SK-N-SH (cell line): Measurements from ENCODE around the gene TLR4. TPM values are rescaled to one million over a fixed set of nuclear protein-coding genes. Genes with fewer than 3 reads are reported as not detected.

Experiments
- CTCF ChIA-PET: fragments of 300-600, 350-600 bp; formaldehyde crosslinking; extraction: SDS; loops from one replicate; lab custom pipeline; 2021; lab: Yijun Ruan, JAX
- POLR2A ChIA-PET: fragments of 350-600 bp; sonication (Branson Sonifier 250); formaldehyde crosslinking; extraction: SDS; loops from one replicate; lab custom pipeline; 2020; ENCODE audit warnings: antibody characterized with exemption, inconsistent platforms; lab: Yijun Ruan, JAX
- DNase-seq: peaks from one replicate; pipeline ENCODE4 v3.0.0; 2012
- H2AFZ ChIP-seq: fragments of 200-600 bp; sonication (generic); 2 replicates; pipeline ENCODE4 v1.8.1; 2016; ENCODE audit warnings: antibody characterized with exemption, mild to moderate bottlenecking, low read depth
- H3F3A ChIP-seq: fragments of 200-600 bp; sonication (generic); replicated peaks from 2 replicates; pipeline ENCODE3; 2016; ENCODE audit warnings: antibody characterized with exemption, mild to moderate bottlenecking; ENCODE audit not compliant: insufficient read depth
- H3K27ac ChIP-seq, 2 experiments: fragments of 200-500 bp in 1 of 2; fragments of 200-600 bp in 1 of 2; sonication (Bioruptor generic) in 1 of 2; sonication (generic), shearing (Covaris generic) in 1 of 2; 2 replicates each; pipeline versions ENCODE4 v1.5.1 to v1.6.1; 2014 to 2016; ENCODE audit warnings: low read depth in 2 of 2, inconsistent platforms in 1 of 2, low read length in 1 of 2, mild to moderate bottlenecking in 1 of 2, mixed read lengths in 1 of 2
- H3K27me3 ChIP-seq: fragments of 200-600 bp; sonication (generic), shearing (Covaris generic); 2 replicates; pipeline ENCODE4 v1.6.1; 2016; ENCODE audit warnings: mixed run types; ENCODE audit not compliant: insufficient read depth
- H3K36me3 ChIP-seq, 2 experiments: fragments of 200-500 bp in 1 of 2; fragments of 200-600 bp in 1 of 2; sonication (Bioruptor generic) in 1 of 2; sonication (generic) in 1 of 2; replicated peaks in 1 of 2; 2 replicates each; pipeline versions ENCODE3 to v1.5.1; 2014 to 2016; ENCODE audit warnings: low read length in 1 of 2, mild to moderate bottlenecking in 1 of 2; ENCODE audit not compliant: insufficient read depth in 2 of 2, control insufficient read depth in 1 of 2
- H3K4me1 ChIP-seq, 2 experiments: fragments of 200-500 bp in 1 of 2; fragments of 200-600 bp in 1 of 2; sonication (Bioruptor generic) in 1 of 2; sonication (generic), shearing (Covaris generic) in 1 of 2; 2 replicates each; pipeline versions ENCODE4 v1.5.1 to v1.6.1; 2014 to 2016; ENCODE audit warnings: low read depth in 1 of 2, low read length in 1 of 2, mixed run types in 1 of 2; ENCODE audit not compliant: insufficient read depth in 2 of 2, control insufficient read depth in 1 of 2
- H3K4me2 ChIP-seq: fragments of 200-600 bp; sonication (generic), shearing (Covaris generic); 2 replicates; pipeline ENCODE4 v1.6.1; 2017; ENCODE audit warnings: mixed run types
- H3K4me3 ChIP-seq, 2 experiments: fragments of 200-500 bp in 1 of 2; fragments of 200-600 bp in 1 of 2; sonication (Bioruptor generic) in 1 of 2; sonication (generic), shearing (Covaris generic) in 1 of 2; 2 replicates each; pipeline versions ENCODE4 v1.5.1 to v1.8.1; 2014 to 2016; ENCODE audit warnings: low read depth in 2 of 2, inconsistent platforms in 1 of 2, low read length in 1 of 2, mild to moderate bottlenecking in 1 of 2, mixed read lengths in 1 of 2, moderate library complexity in 1 of 2
- H3K79me2 ChIP-seq: fragments of 200-600 bp; sonication (generic); 2 replicates; pipeline ENCODE4 v1.8.1; 2017; ENCODE audit warnings: mild to moderate bottlenecking; ENCODE audit not compliant: insufficient read depth
- H3K9ac ChIP-seq: fragments of 200-600 bp; sonication (generic); 2 replicates; pipeline ENCODE4 v1.6.1; 2017; ENCODE audit warnings: mixed run types
- H3K9me2 ChIP-seq: fragments of 200-600 bp; sonication (generic); 2 replicates; pipeline ENCODE4 v1.6.1; 2017; ENCODE audit warnings: mixed run types
- H3K9me3 ChIP-seq: fragments of 200-600 bp; sonication (generic); 2 replicates; pipeline ENCODE4 v1.6.1; 2017; ENCODE audit warnings: mixed run types, mild to moderate bottlenecking, moderate library complexity
- H4K20me1 ChIP-seq: fragments of 200-600 bp; sonication (generic); 2 replicates; pipeline ENCODE4 v1.6.1; 2017; ENCODE audit warnings: mild to moderate bottlenecking, mixed run types; ENCODE audit not compliant: insufficient read depth
- CHD2 ChIP-seq: fragments of 150-350 bp; IDR thresholded peaks from 2 replicates; pipeline ENCODE4 v1.6.1; 2018; ENCODE audit warnings: low read length; ENCODE audit not compliant: partially characterized antibody
- CTCF ChIP-seq: fragments of 200-600 bp; sonication (generic); IDR thresholded peaks from 2 replicates; pipeline ENCODE4 v1.6.1; 2017; ENCODE audit warnings: antibody characterized with exemption, mild to moderate bottlenecking, moderate library complexity
- EP300 ChIP-seq, 2 experiments: IDR thresholded peaks; 2 replicates each; pipeline versions ENCODE4 v1.4.0 to v1.6.1; 2012; ENCODE audit warnings: borderline replicate concordance in 1 of 2, low read depth in 1 of 2, low read length in 1 of 2
- EZH2phosphoT487 ChIP-seq: fragments of 200-600 bp; sonication (generic); IDR thresholded peaks from 2 replicates; pipeline ENCODE4 v1.6.1; 2017; ENCODE audit warnings: low read depth, mixed run types, mild to moderate bottlenecking, antibody characterized with exemption, moderate library complexity, borderline replicate concordance
- FOSL2 ChIP-seq: IDR thresholded peaks from 2 replicates; pipeline ENCODE4 v1.4.0; 2012; ENCODE audit warnings: low read depth, mild to moderate bottlenecking, moderate library complexity, borderline replicate concordance
- FOXJ3 ChIP-seq: sonication (generic); formaldehyde crosslinking; IDR thresholded peaks from 2 replicates; pipeline ENCODE4 v1.5.1; 2020; ENCODE audit warnings: mild to moderate bottlenecking, missing genetic modification reagents
- FOXM1 ChIP-seq: IDR thresholded peaks from 2 replicates; pipeline ENCODE4 v1.4.0; 2012; ENCODE audit warnings: low read depth, mild to moderate bottlenecking
- GATA2 ChIP-seq: sonication (generic); formaldehyde crosslinking; IDR thresholded peaks from 2 replicates; pipeline ENCODE4 v1.5.0; 2020; ENCODE audit warnings: mild to moderate bottlenecking, missing genetic modification reagents
- IRF3 ChIP-seq: fragments of 150-350 bp; IDR thresholded peaks from 2 replicates; pipeline ENCODE4 v1.6.1; 2016; ENCODE audit warnings: mild to moderate bottlenecking, low read depth, low read length
- JUND ChIP-seq: IDR thresholded peaks from 2 replicates; pipeline ENCODE4 v1.4.0; 2012
- MAX ChIP-seq: IDR thresholded peaks from 2 replicates; pipeline ENCODE4 v1.4.0; 2012; ENCODE audit warnings: low read depth
- MEF2A ChIP-seq: IDR thresholded peaks from 2 replicates; pipeline ENCODE4 v1.4.0; 2012; ENCODE audit warnings: low read depth, borderline replicate concordance
- RFX5 ChIP-seq: IDR thresholded peaks from 2 replicates; pipeline ENCODE4 v1.6.1; 2012; ENCODE audit warnings: mild to moderate bottlenecking, improper control_type of control experiment, low read length
- RXRA ChIP-seq: IDR thresholded peaks from 2 replicates; pipeline ENCODE4 v1.4.0; 2012; ENCODE audit warnings: low read depth, mild to moderate bottlenecking, borderline replicate concordance
- SMC3 ChIP-seq: IDR thresholded peaks from 2 replicates; pipeline ENCODE4 v1.6.1; 2012; ENCODE audit warnings: low read depth, low read length, improper control_type of control experiment
- TAF1 ChIP-seq: IDR thresholded peaks from 2 replicates; pipeline ENCODE4 v1.6.1; 2012; ENCODE audit warnings: low read depth, mild to moderate bottlenecking, low read length, moderate library complexity, borderline replicate concordance
- USF1 ChIP-seq: IDR thresholded peaks from 2 replicates; pipeline ENCODE4 v1.4.0; 2012; ENCODE audit warnings: low read depth, borderline replicate concordance
- USF2 ChIP-seq: fragments of 150-350 bp; IDR thresholded peaks from 2 replicates; pipeline ENCODE4 v1.6.1; 2017; ENCODE audit warnings: antibody characterized with exemption, low read length, low read depth, borderline replicate concordance
- WGBS: methylation state at CpG from one replicate; pipeline ENCODE4 v1.1.6; 2017; ENCODE audit warnings: low lambda C conversion rate; 5-methylcytosine and 5-hydroxymethylcytosine counted together
- polyA plus RNA-seq, 3 experiments: library from polyadenylated mRNA; depleted of rRNA; stranded (reverse); fragments of >200 nt; gene quantifications; 2 replicates each; pipeline ENCODE4 v1.2.3, GENCODE V29; 2012

TLR4 gene
- polyA plus RNA-seq, 1 of the 3 experiments (the other 2 are of a cell fraction) = 0.85 TPM

GRCh38 chr9:117706421-117707116, 2.4 kb downstream of the TLR4 start (continued):
- TF ChIP-seq CTCF (no peak), IRF3 (no peak), FOSL2 (no peak), CHD2 (no peak), EZH2phosphoT487 (no peak)

- H3K9ac ChIP-seq = no peak overlapping the region
- H3K4me3 ChIP-seq = 0 out of 4 replicates have a peak overlapping the region, but pooled peaks of 1 of the 2 experiments have one; percentile 50
- H3K27ac ChIP-seq = peak overlapping the region in 1 of 2 experiments; percentile 96; a peak in 2 of 4 replicates
- POLR2A ChIA-PET = no interaction called here
- no peak for DNase-seq
- CTCF ChIA-PET = no interaction called here
- H3K4me2 ChIP-seq = peak overlapping the region; percentile 55
- H4K20me1 ChIP-seq = no peaks in the 10 kb centered on the region
- TF ChIP-seq FOXM1 = no peak
- no peak for TF ChIP-seq EZH2phosphoT487
- no peak for TF ChIP-seq MEF2A
- no peak for TF ChIP-seq TAF1
- no peak for TF ChIP-seq RXRA
- no peak for TF ChIP-seq GATA2
- TF ChIP-seq SMC3 = no peak
- no peak for TF ChIP-seq USF2
- TF ChIP-seq CHD2 = no peak
- TF ChIP-seq RFX5 = no peak
- TF ChIP-seq EP300 (IDR thresholded peaks at IDR 0.05; ENCODE audit: borderline replicate concordance in 1 of 2, low read depth in 1 of 2, low read length in 1 of 2) = no peak
- TF ChIP-seq FOXJ3 (CRISPR knock-in tag) = no peak
- TF ChIP-seq JUND = no peak
- no peak for TF ChIP-seq USF1
- TF ChIP-seq MAX = no peak
- WGBS = 74% methylated on average over 1 of the region's 1 CpG
- H3K79me2 ChIP-seq = peaks cover 45% of the 10 kb centered on the region
- H3K9me3 ChIP-seq = no peaks in the 10 kb centered on the region
- H3K9me2 ChIP-seq = no peaks in the 10 kb centered on the region
- no peaks in the 10 kb centered on the region for H3K27me3 ChIP-seq
- H3F3A ChIP-seq = peaks cover 35% of the 10 kb centered on the region
- H3K36me3 ChIP-seq = peaks cover 0 to 20% of the 10 kb centered on the region in 2 experiments
- H2AFZ ChIP-seq = no peak overlapping the region
- H3K4me1 ChIP-seq = peaks cover 2 to 9% of the 10 kb centered on the region in 2 experiments; a peak in 2 of 4 replicates
Observed at GRCh38 chr9:117707561-117707960, 3.4 kb downstream of the TLR4 start.
